HL-60 (cell line): ENCODE results near the gene GRIK1.

Source experiments
- DNase-seq, 2 experiments: peaks; one replicate each; pipeline ENCODE4 v3.0.0-alpha.2; 2010 to 2020; ENCODE audit warnings: low read depth in 1 of 2, low spot score in 1 of 2
- H3K27ac ChIP-seq: fragments of 250-450 bp; sonication (Bioruptor Pico); replicated peaks from 2 replicates; pipeline ENCODE4 v1.5.1; 2020; ENCODE audit warnings: mild to moderate bottlenecking, moderate library complexity
- H3K27me3 ChIP-seq: fragments of 250-450 bp; sonication (Bioruptor Pico); 2 replicates; pipeline ENCODE4 v1.5.1; 2021; ENCODE audit warnings: mild to moderate bottlenecking, moderate library complexity; ENCODE audit not compliant: insufficient read depth, poor library complexity, severe bottlenecking
- H3K4me3 ChIP-seq: replicated peaks from 2 replicates; pipeline ENCODE4 v1.5.1; 2011; ENCODE audit warnings: mild to moderate bottlenecking, control low read depth, low read length; ENCODE audit not compliant: insufficient read depth
- GABPA ChIP-seq: IDR thresholded peaks from 2 replicates; pipeline ENCODE4 v1.6.1; 2012; ENCODE audit warnings: low read depth
- POLR2AphosphoS5 ChIP-seq: IDR thresholded peaks from 2 replicates; pipeline ENCODE4 v1.6.1; 2012; ENCODE audit warnings: low read depth
- REST ChIP-seq: IDR thresholded peaks from 2 replicates; pipeline ENCODE4 v1.6.1; 2012; ENCODE audit warnings: low read depth; ENCODE audit not compliant: insufficient replicate concordance
- SPI1 ChIP-seq: IDR thresholded peaks from 2 replicates; pipeline ENCODE4 v1.6.1; 2012; ENCODE audit warnings: low read depth, mild to moderate bottlenecking, borderline replicate concordance
- TF ChIP-seq, protein P1 (sequence below): IDR thresholded peaks from one replicate; pipeline ENCODE4 v1.5.1; 2011; ENCODE audit warnings: low read length, control low read depth, inconsistent platforms; ENCODE audit not compliant: insufficient read depth

The GRIK1 gene

GRCh38 chr21:29805105-29805504, 134.7 kb downstream of the GRIK1 start:
- Histone ChIP-seq H3K27me3 (no peaks in the 10 kb centered on the region), H3K4me3 (no peak overlapping the region), H3K27ac (no peak overlapping the region)
- no peak for TF ChIP-seq SPI1
- TF ChIP-seq REST = no peak
- TF ChIP-seq, protein P1, sequence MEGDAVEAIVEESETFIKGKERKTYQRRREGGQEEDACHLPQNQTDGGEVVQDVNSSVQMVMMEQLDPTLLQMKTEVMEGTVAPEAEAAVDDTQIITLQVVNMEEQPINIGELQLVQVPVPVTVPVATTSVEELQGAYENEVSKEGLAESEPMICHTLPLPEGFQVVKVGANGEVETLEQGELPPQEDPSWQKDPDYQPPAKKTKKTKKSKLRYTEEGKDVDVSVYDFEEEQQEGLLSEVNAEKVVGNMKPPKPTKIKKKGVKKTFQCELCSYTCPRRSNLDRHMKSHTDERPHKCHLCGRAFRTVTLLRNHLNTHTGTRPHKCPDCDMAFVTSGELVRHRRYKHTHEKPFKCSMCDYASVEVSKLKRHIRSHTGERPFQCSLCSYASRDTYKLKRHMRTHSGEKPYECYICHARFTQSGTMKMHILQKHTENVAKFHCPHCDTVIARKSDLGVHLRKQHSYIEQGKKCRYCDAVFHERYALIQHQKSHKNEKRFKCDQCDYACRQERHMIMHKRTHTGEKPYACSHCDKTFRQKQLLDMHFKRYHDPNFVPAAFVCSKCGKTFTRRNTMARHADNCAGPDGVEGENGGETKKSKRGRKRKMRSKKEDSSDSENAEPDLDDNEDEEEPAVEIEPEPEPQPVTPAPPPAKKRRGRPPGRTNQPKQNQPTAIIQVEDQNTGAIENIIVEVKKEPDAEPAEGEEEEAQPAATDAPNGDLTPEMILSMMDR = no peak
- DNase-seq = no peak

- DNase-seq = no peak
- H3K27ac ChIP-seq = no peak overlapping the region
- H3K4me3 ChIP-seq = no peak overlapping the region
- no peaks in the 10 kb centered on the region for H3K27me3 ChIP-seq
- no peak for TF ChIP-seq REST
- no peak for TF ChIP-seq GABPA
- no peak for TF ChIP-seq SPI1
- TF ChIP-seq POLR2AphosphoS5 = no peak
- TF ChIP-seq, protein P1 = no peak
Observed at GRCh38 chr21:29803191-29803590, 136.6 kb downstream of the GRIK1 start.

- DNase-seq = no peak
- no peak overlapping the region for H3K27ac ChIP-seq
- H3K27me3 ChIP-seq = no peaks in the 10 kb centered on the region
- TF ChIP-seq SPI1 (no peak), POLR2AphosphoS5 (no peak)
- TF ChIP-seq, protein P1 = no peak
- no peak overlapping the region for H3K4me3 ChIP-seq
Observed at GRCh38 chr21:29801122-29801521, 138.7 kb downstream of the GRIK1 start.

DNA sequence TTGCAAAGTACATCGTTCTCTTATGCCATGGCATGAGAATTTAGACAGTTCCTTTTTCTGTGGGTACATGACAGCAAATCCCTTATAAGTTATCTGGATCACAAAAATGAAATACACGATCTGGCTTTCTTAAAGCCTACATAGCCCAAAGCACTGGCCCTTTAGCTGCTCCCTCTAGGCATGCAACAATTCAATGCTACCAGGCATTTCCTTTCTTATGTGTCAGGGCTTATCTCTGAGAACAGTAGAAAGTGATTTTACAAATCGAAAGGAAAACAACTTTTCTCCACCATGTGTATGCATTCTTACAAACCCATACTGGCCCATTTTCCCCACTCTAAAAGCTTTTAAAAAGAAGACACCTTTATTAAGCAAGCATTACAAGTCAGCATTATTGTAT, 139.7 kb downstream of the GRIK1 start:
- H3K4me3 ChIP-seq = no peak overlapping the region
- no peak overlapping the region for H3K27ac ChIP-seq
- no peaks in the 10 kb centered on the region for H3K27me3 ChIP-seq
- no peak for DNase-seq
- TF ChIP-seq REST (no peak), SPI1 (no peak), GABPA (no peak), POLR2AphosphoS5 (no peak)
